ENCODE data around the gene ELAPOR2.

Gene ELAPOR2

DNA sequence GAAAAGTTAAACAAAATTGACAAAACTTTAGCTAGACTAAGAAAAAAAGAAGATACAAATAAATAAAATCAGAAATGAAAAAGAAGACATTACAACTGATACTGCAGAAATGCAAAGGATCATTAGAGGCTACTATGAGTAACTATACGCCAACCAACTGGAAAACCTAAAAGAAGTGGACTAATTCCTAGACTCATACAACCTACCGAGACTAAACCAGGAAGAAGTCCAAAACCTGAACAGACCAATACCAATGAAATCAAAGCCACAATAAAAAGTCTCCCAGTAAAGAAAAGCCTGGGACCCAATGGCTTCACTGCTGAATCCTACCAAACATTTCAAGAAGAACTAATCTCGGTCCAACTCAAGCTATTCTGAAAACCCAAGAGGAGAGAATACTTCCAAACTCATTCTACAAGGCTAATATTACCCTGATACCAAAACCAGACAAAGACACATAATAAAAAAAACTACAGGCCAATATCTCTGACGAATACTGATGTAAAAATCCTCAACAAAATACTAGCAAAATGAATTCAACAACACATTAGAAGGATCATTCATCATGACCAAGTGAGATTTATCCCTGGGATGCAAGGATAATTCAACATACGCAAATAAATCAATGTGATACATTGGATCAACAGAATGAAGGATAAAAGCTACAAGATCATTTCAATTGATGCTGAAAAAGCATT, 20.3 kb downstream of the ELAPOR2 start:
- Histone ChIP-seq H3K9ac (ENCODE audit: insufficient read length, low read depth) (peak overlapping the region; percentile 26), H3K27me3 (ENCODE audit: insufficient read depth, insufficient read length) (no peaks in the 10 kb centered on the region), H3K36me3 (ENCODE audit: insufficient read depth, insufficient read length, low read length) (no peaks in the 10 kb centered on the region), H3K9me3 (ENCODE audit: insufficient read depth, low read length) (no peaks in the 10 kb centered on the region), H3K4me1 (ENCODE audit: insufficient read depth, insufficient read length) (no peaks in the 10 kb centered on the region), H3K4me3 (ENCODE audit: insufficient read length, low read depth) (peak overlapping the region; percentile 44)
- DNase-seq (ENCODE audit: low read depth, low spot score), result no peak
- TF ChIP-seq SUZ12 (IDR thresholded peaks at IDR 0.05; ENCODE audit: extremely low read depth, insufficient read depth, insufficient read length), result no peak
- no peak for TF ChIP-seq YY1 (IDR thresholded peaks at IDR 0.05; ENCODE audit: insufficient read depth, insufficient read length)
- no peak for TF ChIP-seq ZNF274 (IDR thresholded peaks at IDR 0.05; ENCODE audit: low read depth, low read length)

DNA sequence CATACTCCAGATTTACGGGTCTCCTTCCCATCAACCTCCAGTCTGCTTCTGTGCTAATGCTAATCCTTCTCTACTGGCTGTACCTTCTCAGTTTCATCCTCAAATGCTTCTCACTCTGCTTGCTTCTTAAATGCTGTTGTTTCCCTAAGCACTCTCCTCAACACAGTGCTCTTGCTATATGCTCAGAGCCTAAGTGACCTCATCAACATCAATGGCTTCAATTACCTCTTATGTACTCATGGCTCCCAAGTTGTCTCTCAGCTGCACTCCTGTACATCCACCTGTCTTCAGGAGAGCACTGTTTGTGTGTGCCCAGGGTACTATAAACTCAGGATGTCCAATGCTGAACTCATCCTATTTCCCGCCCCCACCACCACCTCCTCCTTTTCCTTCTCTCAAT, 22.5 kb downstream of the ELAPOR2 start:
- Histone ChIP-seq H3K36me3 (ENCODE audit: insufficient read depth, insufficient read length, low read length) (no peaks in the 10 kb centered on the region), H3K9me3 (ENCODE audit: insufficient read depth, low read length) (no peaks in the 10 kb centered on the region), H3K4me3 (ENCODE audit: insufficient read length, low read depth) (no peak overlapping the region), H3K27me3 (ENCODE audit: insufficient read depth, insufficient read length) (no peaks in the 10 kb centered on the region), H3K9ac (ENCODE audit: insufficient read length, low read depth) (no peak overlapping the region), H3K4me1 (ENCODE audit: insufficient read depth, insufficient read length) (no peaks in the 10 kb centered on the region)
- TF ChIP-seq SUZ12 (IDR thresholded peaks at IDR 0.05; ENCODE audit: extremely low read depth, insufficient read depth, insufficient read length), result no peak
- TF ChIP-seq YY1 (IDR thresholded peaks at IDR 0.05; ENCODE audit: insufficient read depth, insufficient read length), result no peak
- TF ChIP-seq ZNF274 (IDR thresholded peaks at IDR 0.05; ENCODE audit: low read depth, low read length), result no peak
- no peak for DNase-seq (ENCODE audit: low read depth, low spot score)

DNA sequence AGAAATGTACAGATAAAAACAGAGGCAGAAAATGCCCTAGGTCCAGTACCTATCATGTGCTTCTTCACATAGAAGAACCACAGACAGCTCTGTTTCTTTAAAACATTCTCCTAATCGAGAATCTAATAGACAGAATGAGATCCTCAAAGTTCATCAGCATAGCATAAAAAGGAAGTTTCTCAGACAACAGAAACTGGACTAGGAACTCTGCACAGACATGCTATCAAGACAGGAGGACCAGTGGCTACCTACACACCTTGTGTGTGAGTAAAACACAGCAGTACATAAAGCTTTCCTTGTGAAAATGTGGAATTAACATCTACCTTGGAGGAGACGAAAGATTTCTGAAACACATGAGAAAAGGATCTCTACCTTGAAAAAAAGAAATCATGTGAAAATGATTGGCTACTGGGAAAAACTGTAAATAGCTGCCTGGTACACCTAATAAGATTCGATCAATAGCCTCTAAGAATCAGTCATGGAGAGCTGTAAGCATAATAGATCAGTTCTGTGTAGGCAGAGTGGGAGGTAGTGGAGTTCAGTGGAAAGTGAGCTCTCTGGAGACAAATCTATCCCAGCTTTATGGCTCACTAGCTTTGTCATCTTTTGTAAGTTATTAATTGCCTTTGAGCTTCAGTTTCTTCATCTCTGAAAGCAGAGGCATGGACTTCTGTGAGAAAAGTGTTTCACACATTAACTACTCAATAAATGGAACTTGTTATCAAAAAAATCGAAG, 26.7 kb downstream of the ELAPOR2 start:
- no peak for DNase-seq (ENCODE audit: low read depth, low spot score)
- no peaks in the 10 kb centered on the region for H3K27me3 ChIP-seq (ENCODE audit: insufficient read depth, insufficient read length)
- no peak overlapping the region for H3K9ac ChIP-seq (ENCODE audit: insufficient read length, low read depth)

DNA sequence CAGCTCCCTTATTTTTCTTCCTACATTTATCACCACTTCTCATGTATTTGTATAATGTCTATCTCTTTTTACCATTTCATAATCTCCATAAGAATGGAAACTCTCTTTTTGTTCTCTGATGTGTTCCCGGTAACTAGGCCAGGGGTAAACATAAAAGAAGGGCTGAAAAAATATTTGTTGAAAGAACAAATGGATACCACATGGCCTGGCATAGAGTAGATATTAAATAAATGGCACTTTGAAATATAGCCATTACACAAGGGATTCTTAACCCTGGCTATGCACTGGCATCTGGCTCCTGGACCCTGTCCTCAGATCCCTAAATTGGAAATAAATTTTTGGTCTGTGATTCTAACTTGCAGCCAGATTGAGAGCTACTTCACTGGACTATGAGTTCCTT, 30.4 kb downstream of the ELAPOR2 start:
- Histone ChIP-seq H3K9me3 (ENCODE audit: insufficient read depth, low read length) (no peaks in the 10 kb centered on the region; the same call in 1 of the 2 replicates), H3K4me1 (ENCODE audit: insufficient read depth, insufficient read length) (no peaks in the 10 kb centered on the region), H3K36me3 (ENCODE audit: insufficient read depth, insufficient read length, low read length) (no peaks in the 10 kb centered on the region), H3K9ac (ENCODE audit: insufficient read length, low read depth) (no peak overlapping the region), H3K4me3 (ENCODE audit: insufficient read length, low read depth) (no peak overlapping the region), H3K27me3 (ENCODE audit: insufficient read depth, insufficient read length) (no peaks in the 10 kb centered on the region)
- DNase-seq (ENCODE audit: low read depth, low spot score), result no peak
- TF ChIP-seq SUZ12 (IDR thresholded peaks at IDR 0.05; ENCODE audit: extremely low read depth, insufficient read depth, insufficient read length) (no peak), YY1 (IDR thresholded peaks at IDR 0.05; ENCODE audit: insufficient read depth, insufficient read length) (no peak), ZNF274 (IDR thresholded peaks at IDR 0.05; ENCODE audit: low read depth, low read length) (no peak)

More for the DNA sequence above, 26.7 kb downstream of the ELAPOR2 start:
- no peaks in the 10 kb centered on the region for H3K36me3 ChIP-seq (ENCODE audit: insufficient read depth, insufficient read length, low read length)
- no peak overlapping the region for H3K4me3 ChIP-seq (ENCODE audit: insufficient read length, low read depth)
- no peaks in the 10 kb centered on the region for H3K4me1 ChIP-seq (ENCODE audit: insufficient read depth, insufficient read length)
- H3K9me3 ChIP-seq (ENCODE audit: insufficient read depth, low read length), result no peaks in the 10 kb centered on the region; the same call in 1 of the 2 replicates
- TF ChIP-seq YY1 (IDR thresholded peaks at IDR 0.05; ENCODE audit: insufficient read depth, insufficient read length) (no peak), ZNF274 (IDR thresholded peaks at IDR 0.05; ENCODE audit: low read depth, low read length) (no peak), SUZ12 (IDR thresholded peaks at IDR 0.05; ENCODE audit: extremely low read depth, insufficient read depth, insufficient read length) (no peak)

DNA sequence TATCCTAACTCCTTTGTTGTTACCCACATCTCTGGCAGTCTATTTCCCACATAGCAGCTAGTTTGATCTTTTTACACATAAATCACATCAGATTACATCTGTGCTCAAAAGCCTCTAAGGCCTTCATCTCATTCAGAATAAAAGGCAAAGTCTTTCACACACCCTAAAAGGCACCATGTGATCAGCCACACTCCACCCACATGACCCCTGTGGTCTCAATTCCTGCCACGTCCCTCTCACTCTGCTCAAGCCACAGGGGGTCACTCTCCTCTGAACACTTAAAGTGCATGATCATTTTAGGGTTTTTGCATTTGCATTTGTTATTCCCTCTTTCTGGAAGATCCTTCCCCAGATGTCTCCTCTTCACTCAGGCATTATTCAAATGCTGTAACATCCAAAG, 30.8 kb downstream of the ELAPOR2 start:
- Histone ChIP-seq H3K36me3 (ENCODE audit: insufficient read depth, insufficient read length, low read length) (no peaks in the 10 kb centered on the region), H3K9ac (ENCODE audit: insufficient read length, low read depth) (no peak overlapping the region), H3K9me3 (ENCODE audit: insufficient read depth, low read length) (no peaks in the 10 kb centered on the region; the same call in 1 of the 2 replicates), H3K4me3 (ENCODE audit: insufficient read length, low read depth) (no peak overlapping the region), H3K27me3 (ENCODE audit: insufficient read depth, insufficient read length) (no peaks in the 10 kb centered on the region), H3K4me1 (ENCODE audit: insufficient read depth, insufficient read length) (no peaks in the 10 kb centered on the region)
- no peak for DNase-seq (ENCODE audit: low read depth, low spot score)
- TF ChIP-seq YY1 (IDR thresholded peaks at IDR 0.05; ENCODE audit: insufficient read depth, insufficient read length), result no peak
- TF ChIP-seq ZNF274 (IDR thresholded peaks at IDR 0.05; ENCODE audit: low read depth, low read length), result no peak
- TF ChIP-seq SUZ12 (IDR thresholded peaks at IDR 0.05; ENCODE audit: extremely low read depth, insufficient read depth, insufficient read length), result no peak

DNA sequence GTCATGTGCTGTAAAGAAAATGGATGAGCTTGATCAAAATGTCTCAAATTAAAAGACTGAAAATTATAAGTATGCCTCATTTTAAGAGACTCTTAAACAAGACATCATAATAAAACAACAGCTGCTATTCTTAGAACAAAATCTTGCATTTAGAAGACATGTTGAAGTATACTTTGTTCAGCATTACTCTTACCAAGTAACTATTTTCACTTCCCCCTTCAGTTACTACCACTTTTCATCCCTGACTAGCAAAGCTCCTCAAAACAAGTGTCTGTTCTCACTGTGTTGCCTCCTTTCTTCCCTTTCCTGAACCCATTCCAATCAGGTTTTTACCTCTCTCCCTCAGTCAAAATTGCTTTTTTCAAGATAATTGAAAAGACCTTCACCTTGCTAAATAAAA, 31.6 kb downstream of the ELAPOR2 start:
- Histone ChIP-seq H3K9me3 (ENCODE audit: insufficient read depth, low read length) (no peaks in the 10 kb centered on the region; the same call in 1 of the 2 replicates), H3K4me1 (ENCODE audit: insufficient read depth, insufficient read length) (no peaks in the 10 kb centered on the region), H3K4me3 (ENCODE audit: insufficient read length, low read depth) (no peak overlapping the region), H3K27me3 (ENCODE audit: insufficient read depth, insufficient read length) (no peaks in the 10 kb centered on the region), H3K36me3 (ENCODE audit: insufficient read depth, insufficient read length, low read length) (no peaks in the 10 kb centered on the region), H3K9ac (ENCODE audit: insufficient read length, low read depth) (no peak overlapping the region)
- no peak for DNase-seq (ENCODE audit: low read depth, low spot score)
- TF ChIP-seq ZNF274 (IDR thresholded peaks at IDR 0.05; ENCODE audit: low read depth, low read length), result no peak

DNA sequence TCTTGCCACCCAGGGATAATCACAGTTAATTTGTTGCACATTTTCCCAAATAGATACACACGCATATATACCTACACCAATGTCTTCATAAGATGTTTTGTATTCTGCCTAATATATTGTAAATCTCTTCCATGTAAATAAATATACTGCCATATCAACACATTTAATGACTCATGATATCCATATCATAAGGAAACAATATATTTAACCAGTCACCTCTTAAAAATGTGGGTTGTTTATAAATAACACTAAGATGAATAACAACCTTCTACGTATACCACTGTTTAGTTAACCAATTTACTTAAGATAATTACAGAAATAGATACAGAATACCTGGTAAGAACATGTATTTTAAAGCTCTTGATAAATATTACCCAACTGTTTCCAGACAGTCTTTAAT, 38.2 kb downstream of the ELAPOR2 start:
- Histone ChIP-seq H3K4me1 (ENCODE audit: insufficient read depth, insufficient read length) (no peaks in the 10 kb centered on the region), H3K27me3 (ENCODE audit: insufficient read depth, insufficient read length) (no peaks in the 10 kb centered on the region), H3K36me3 (ENCODE audit: insufficient read depth, insufficient read length, low read length) (no peaks in the 10 kb centered on the region), H3K4me3 (ENCODE audit: insufficient read length, low read depth) (no peak overlapping the region), H3K9ac (ENCODE audit: insufficient read length, low read depth) (no peak overlapping the region), H3K9me3 (ENCODE audit: insufficient read depth, low read length) (no peaks in the 10 kb centered on the region)
- DNase-seq (ENCODE audit: low read depth, low spot score), result no peak
- TF ChIP-seq YY1 (IDR thresholded peaks at IDR 0.05; ENCODE audit: insufficient read depth, insufficient read length), result no peak
- TF ChIP-seq ZNF274 (IDR thresholded peaks at IDR 0.05; ENCODE audit: low read depth, low read length), result no peak
- TF ChIP-seq SUZ12 (IDR thresholded peaks at IDR 0.05; ENCODE audit: extremely low read depth, insufficient read depth, insufficient read length), result no peak

Measured in NT2/D1 (cell line).